Hematopoietic multipotent progenitor cell treated with erythropoietin and hydrocortisone succinate and interleukin-3 and kit ligand, for 15 days (in vitro differentiated cells): Measurements from ENCODE around the gene KRTAP4-7.
"Not testable (repeated sequence)": the region's sequence is repeated elsewhere in the genome, so short reads cannot be mapped to it uniquely, and the experiment has no call there.

Source experiments
- DNase-seq: peaks from one replicate; pipeline ENCODE4 v3.0.0-alpha.2; 2015; ENCODE audit warnings: low spot score

KRTAP4-7 gene

DNA sequence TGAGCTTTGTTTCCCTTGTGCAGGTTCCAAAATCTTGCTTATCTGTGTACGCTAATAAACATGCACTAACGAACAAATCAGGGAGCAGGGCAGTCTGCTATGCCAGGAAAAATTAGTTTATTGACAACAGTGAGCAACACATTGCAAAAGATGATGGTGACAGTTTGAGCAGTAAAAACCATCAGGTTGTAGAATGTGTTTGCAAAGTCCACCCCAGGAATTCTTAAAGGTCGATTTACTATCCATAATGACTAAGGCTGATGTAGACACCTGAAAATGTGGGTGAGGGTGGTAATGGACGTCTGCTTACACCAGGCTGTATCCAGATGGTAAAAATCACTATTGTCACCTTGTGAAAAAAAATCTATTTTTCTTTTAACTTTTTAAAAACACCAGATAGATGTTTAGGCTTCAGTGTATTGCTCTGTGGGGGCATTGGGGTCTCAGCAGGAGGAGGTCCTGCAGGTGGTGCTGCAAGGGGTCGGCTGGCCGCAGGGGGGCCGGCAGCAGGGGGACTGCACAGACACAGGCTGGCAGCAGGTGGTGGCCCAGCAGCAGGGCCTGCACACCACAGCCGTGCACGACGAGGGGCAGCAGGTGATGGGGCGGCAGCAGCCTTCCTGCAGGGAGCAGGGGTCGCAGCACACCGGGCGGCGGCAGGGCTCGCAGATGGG, 18.8 kb upstream of the KRTAP4-7 start:
- DNase-seq = not testable (repeated sequence)

DNA sequence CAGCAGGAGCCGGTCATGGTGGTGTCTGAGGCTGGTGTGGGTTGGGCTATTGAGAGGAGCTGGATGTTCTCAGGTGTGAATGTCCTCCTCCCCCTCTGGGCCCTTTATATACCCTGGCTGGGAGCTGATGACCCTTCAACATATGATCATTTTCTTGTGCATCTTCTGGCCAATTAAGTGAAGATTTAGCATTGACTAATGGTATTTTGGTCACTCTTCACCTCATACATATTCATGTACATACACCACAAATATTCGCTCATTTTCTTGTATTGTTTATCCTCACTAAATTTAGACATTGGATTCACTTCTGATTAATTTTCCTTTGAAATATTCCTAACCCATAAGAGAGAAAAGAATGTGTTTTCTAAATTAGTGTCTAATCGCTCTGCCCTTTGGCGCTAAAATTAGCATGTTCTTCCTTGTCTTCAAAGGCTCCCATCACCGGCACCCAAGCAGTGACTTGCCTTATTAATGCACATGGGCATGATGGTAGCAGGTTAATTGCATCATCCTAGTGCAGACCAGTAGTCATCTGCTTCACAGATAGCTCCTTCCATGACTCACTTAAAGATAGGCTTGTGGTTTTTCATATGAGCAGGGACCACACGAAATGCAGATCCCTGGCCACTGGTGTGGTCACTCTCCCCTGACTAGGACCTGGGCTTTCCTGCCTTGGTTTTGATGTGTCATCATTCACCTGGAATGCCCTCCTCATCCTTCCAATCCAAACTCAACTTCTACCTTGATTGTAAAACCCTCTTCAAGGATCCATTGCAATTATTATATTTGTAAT, 17.9 kb upstream of the KRTAP4-7 start, which contains the start of gene KRTAP2-4:
KRTAP2-4 (minus strand) TSS at position 51 of the 796 bp plus-strand sequence; CDS start at position 17, 34 bp downstream.
- DNase-seq = no peak

DNA sequence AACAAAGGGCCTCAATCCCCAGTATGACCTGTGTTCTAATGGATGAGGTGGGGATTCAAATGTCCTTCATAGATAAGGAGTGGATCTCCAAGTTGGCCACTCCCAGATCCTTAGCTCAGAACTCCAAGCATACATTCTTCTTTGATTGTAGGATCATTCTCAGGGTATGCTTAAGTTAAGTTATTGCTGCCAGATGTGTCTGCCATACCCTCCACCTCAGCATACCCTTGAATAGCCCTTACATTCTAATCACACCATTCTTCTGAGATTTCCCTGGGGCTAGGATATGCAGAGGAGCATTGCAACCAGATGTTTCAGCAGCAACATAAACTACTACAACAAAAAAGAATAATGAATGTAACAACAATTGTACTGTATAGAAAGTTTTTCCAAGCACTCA, 16.7 kb upstream of the KRTAP4-7 start:
- DNase-seq = no peak

DNA sequence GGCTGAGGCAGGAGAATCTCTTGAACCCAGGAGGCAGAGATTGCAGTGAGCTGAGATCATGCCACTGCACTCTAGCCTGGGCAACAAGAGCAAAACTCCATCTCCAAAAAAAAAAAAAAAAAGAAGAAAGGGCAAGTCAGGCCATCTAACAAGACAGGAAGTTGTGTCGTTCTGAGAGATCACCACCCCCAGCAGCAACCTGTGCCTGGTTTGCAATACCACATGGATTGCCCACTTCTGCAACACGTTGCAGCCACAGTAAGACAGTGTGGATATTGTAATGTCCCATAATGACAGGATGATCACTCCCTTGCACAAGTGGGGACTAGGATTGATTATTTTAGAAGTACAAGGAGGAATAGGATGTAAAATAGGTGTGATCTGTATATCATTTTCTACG, 14.9 kb upstream of the KRTAP4-7 start:
- DNase-seq = no peak

DNA sequence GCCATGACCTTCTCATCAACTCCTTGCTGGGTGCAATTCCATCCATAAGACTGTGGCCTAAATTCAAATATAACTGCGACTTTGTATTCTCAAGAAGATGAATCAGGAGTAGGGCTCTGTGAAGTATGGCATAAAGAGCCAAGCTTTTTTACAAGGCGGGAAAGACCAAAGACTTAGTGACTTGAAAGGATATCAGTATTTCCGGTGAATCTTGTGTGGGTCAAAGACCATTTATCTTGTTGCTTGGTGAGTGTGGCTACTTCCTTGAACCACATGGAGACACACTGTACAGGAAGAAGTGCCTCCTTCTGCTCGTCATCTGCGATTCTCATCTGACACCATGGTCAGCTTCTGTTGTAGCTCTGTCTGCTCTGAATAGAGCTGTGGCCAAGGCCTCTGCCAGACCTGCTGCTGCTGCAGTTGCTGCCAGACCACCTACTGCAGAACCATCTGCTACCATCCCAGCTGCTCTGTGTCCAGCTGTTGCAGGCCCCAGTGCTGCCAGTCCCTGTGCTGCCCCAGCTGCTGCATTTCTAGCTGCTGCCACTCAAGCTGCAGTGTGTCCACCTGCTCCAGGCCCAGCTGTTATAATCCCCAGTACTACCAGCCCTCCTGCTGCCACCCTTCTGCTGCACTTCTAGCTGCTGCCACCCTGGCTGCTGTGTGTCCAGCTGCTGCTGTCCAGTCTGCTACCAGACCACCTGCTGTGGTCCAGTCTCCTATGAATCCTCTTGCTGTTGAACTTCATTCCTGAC, 12.2 kb upstream of the KRTAP4-7 start:
- no peak for DNase-seq

DNA sequence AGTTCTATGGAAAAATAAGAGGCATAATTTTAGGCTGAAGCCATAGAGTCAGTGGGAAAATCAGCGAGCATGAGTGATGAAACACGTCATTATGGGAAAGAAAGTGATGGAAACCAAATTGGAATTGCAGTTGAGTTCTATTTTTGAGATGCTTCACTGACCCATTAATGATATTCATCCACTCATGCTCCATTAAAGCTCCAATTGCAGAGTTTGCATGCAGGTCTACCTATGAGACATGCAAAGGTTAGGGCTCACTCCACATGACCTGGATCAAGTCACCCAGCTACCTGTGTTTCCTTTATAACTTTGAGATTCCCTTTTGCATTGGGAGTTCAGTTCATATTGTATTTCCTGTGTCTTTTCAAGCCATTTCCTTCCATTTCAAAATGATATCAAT, 10.3 kb upstream of the KRTAP4-7 start:
- no peak for DNase-seq

DNA sequence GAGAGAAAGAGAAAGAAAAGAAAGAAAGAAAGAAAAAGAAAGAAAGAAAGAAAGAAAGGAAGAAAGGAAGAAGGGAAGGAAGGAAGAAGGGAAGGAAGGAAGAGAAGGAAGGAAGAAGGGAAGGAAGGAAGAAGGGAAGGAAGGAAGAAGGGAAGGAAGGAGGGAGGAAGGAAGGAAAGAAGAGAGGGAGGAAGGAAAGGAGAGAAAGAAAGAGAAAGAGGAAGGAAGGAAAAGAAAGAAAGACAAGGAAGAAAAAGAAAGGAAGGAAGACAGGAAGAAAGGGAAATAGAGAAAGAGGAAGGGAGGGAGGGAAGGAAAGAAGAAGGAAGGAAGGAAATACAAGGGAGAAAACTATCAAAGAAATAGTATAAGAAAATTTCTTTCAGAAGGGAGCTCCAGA, 7.2 kb upstream of the KRTAP4-7 start:
- no peak for DNase-seq

DNA sequence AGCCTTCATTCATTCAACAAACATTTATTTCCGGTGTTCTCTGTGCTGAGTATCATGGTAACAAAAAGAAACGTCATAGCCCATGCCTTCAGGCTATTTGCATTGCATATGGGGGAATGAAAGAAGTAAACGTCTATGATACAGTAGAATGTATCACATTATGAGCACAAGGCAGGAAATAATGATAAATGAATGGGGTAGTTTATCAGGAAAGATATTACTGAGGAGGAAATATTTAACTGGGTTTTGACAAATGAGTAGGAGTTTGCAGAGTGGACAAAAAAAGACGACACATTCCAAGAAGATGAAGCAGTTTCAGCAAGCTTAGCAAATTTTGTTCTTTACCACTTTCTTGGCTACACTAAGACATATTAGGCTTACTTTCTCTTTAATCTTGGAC, 1.3 kb upstream of the KRTAP4-7 start:
- no peak for DNase-seq

DNA sequence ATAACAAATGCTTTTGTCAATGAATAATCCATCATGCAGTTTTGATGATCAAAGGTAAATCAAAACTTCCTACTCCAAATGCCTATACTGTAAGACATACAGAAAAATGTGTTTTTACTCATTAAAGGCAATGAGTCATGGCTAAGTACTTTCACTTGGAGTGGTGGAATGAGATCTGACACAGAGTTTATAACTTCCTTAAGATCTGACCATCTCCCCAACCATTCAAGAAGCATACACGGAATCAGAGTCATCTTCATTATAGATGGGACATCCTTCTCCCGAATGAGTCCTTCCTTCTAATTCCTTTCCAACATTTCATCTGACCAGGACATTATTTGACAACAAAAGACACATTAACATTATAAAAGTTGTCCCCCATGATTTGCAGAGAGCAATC, 523 bp upstream of the KRTAP4-7 start:
- DNase-seq = not testable (repeated sequence)

DNA sequence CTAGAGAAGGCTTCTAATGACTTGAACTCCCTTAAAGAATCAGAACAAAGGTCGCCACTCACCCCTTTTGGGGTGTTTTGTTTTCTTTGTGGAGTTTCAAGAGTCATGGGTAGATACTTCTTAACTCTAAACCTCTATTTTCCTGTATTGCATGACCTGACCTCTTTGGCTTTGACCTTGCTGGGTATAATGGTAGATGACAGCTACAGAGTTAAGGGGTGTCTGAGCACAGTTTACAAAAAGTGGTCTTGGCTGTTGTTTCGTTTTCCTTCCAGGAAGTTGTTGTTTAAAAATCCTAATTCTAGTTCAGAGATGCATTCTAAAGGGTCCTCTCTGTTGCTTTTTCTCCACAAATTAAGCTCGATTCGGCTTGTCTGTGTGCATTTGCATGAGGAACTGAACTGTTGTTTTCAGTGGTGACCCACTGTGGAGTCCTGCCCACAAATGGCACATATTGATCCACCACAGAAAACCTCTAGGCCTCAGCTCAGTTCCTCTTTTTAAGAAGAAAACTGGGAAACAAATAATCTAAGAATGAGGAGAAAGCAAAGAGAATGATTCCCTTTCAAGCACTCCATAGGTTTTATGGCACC, 4.9 kb downstream of the KRTAP4-7 start:
- not testable (repeated sequence) for DNase-seq

DNA sequence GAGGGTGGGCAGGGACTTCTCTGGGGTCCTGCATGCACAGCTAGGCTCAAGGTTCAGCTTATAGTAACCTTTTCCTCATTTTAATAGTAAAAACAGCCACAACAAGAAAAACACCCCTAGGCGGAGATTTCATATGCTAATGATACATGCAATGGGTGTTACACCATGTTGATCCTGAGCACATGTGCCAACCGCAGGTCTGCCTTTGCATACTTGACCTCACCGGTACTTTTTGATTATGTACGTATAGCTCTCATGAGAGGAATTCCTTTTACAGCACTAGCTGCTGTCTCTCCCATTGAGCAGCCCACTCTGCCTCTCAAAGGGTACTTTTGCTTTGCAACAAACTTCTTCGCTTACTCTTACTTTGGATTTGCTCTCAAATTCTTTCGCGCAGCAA, 12.1 kb downstream of the KRTAP4-7 start:
- no peak for DNase-seq

DNA sequence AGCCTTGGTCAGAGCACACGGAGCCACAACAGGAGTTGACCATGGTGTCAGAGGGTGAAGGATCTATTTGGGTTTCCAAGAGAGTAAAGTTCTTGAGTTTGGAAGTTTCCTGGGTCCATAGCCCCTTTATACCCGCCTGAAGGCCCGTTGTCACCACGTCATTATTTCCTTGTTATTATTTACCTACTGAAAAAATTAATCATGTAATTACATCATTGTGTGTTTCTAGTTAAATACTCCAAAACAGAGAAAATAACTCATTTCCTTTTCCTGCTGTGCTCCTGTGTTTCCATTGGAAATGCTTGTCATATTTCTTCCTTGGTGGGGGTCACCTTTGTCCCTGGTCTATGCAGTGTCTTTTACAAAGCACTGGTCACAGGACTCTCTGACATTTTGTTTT, 14.1 kb downstream of the KRTAP4-7 start, which contains the start of gene KRTAP4-8:
KRTAP4-8 (minus strand) TSS at position 101 of the 400 bp plus-strand sequence; CDS start at position 43, 58 bp downstream.
- no peak for DNase-seq

DNA sequence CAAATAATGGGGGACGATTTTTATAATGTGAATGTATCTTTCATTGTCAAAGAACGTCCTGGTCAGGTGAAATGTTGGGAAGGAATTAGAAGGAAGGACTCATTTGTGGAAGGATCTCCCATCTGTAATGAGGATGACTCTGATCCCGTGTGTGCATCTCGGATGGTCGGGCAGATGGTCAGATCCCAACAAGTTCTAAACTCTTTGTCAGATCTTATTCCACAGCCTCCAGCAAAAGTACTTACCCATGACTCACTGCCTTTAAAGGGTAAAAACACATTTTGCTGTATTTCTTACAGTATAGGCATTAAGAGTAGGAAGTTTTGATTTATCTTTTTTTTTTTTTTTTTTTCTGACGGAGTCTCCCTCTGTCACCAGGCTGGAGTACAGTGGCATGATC, 14.5 kb downstream of the KRTAP4-7 start:
- no peak for DNase-seq

DNA sequence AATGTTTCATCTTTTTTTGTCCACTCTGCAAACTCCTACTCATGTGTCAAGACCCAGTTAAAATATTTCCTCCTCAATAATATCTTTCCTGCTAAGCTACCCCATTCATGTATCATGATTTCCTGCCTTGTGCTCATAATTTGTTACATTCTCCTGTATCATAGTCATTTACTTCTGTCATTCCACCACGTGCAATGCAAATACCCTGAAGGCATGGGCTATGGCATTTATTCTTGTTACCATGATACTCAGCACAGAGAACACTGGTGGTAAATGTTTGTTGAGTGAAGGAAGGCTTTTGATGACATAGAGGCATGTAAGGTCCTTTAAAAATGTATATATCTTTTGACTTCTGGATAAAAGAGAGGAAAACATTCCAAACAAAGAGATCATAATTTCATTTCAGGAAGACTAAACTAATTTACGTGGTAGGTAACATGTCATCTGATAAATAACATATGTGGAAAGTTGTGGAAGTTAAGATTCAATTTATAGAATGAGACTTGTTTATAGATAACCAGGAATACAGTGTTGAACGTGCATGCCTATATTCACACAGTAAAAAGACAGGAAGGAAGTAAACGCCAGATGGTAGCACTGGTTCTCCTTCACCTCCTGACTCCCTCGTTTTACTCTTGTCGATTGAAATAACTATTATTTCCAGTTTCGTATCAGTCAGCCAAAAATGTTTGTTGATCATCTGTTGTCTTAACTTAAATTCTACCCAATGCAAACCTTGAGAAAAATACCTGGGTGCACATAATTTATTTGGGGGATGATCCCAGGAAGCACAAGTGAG, 15.9 kb downstream of the KRTAP4-7 start:
- DNase-seq = not testable (repeated sequence)

DNA sequence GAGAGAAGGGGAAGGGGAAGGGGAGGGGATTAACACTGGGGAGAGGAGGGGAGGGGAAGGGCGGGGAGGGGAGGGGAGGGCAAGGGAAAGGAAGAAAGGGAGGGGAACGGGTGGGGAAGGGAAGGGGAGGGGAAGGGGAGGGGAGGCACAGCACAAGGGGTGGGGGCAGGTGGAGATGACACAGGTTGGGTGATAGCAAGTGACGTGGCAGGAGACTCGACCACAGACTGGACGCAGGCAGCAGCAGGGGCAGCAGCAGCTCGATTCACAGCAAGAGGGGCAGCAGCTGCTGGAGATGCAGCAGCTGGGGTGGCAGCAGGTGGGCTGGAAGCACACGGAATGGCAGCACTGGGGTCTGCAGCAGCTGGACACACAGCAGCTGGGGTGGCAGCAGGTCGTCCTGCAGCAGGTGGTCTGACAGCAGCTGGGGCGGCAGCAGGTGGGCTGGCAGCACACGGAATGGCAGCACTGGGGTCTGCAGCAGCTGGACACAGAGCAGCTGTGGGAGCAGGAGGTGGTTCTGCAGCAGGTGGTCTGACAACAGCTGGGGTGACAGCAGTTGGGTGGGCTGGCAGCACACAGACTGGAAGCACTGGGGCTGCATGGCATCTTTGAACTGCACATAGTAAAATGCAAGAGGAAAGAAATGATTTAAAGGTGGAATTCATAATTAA, 17.8 kb downstream of the KRTAP4-7 start, which contains the start of gene KRTAP4-16:
KRTAP4-16 (minus strand) TSS at position 624 of the 674 bp plus-strand sequence; CDS start at position 624, 0 bp downstream.
- no peak for DNase-seq

DNA sequence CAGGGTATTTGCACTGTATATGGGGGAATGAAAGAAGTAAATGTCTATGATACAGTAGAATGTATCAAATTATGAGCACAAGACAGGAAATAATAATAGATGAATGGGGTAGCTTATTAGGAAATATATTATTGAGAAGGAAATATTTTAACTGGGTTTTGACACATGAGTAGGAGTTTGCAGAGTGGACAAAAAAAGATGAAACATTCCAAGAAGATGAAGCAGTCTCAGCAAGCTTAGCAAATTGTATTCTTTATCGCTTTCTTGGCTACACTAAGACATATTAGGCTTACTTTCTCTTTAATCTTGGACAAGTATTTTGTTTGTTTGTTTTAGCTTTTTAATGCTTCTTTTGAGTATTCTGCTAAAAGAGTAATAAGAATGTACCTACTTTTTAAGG, 19.9 kb downstream of the KRTAP4-7 start:
- no peak for DNase-seq

DNA sequence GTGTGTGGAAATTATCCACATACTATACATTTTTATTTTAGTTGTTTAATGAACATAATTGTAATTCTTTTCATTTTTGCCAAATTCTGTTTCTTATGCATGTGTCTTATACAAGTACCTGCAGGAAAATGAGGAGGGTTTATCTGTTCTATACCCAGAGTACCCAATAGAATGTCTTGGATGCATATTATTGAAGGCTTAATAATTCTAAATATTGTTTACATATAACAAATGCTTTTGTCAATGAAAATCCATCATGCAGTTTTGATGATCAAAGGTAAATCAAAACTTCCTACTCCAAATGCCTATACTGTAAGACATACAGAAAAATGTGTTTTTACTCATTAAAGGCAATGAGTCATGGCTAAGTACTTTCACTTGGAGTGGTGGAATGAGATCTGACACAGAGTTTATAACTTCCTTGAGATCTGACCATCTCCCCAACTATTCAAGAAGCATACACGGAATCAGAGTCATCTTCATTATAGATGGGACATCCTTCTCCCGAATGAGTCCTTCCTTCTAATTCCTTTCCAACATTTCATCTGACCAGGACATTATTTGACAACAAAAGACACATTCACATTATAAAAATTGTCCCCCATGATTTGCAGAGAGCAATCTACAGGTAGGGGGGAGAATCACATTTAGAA, 20.6 kb downstream of the KRTAP4-7 start:
- not testable (repeated sequence) for DNase-seq

DNA sequence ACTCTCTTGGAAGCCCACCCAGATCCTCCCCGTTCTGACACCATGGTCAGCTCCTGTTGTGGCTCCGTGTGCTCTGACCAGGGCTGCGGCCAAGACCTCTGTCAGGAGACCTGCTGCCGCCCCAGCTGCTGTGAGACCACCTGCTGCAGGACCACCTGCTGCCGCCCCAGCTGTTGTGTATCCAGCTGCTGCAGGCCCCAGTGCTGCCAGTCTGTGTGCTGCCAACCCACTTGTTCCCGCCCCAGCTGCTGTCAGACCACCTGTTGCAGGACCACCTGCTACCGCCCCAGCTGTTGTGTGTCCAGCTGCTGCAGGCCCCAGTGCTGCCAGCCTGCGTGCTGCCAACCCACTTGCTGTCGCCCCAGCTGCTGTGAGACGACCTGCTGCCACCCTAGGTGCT, 21.4 kb downstream of the KRTAP4-7 start, which contains the start of gene KRTAP4-9:
KRTAP4-9 (plus strand) TSS at position 43 of the 400 bp plus-strand sequence; CDS start at position 43, 0 bp downstream.
- not testable (repeated sequence) for DNase-seq

DNA sequence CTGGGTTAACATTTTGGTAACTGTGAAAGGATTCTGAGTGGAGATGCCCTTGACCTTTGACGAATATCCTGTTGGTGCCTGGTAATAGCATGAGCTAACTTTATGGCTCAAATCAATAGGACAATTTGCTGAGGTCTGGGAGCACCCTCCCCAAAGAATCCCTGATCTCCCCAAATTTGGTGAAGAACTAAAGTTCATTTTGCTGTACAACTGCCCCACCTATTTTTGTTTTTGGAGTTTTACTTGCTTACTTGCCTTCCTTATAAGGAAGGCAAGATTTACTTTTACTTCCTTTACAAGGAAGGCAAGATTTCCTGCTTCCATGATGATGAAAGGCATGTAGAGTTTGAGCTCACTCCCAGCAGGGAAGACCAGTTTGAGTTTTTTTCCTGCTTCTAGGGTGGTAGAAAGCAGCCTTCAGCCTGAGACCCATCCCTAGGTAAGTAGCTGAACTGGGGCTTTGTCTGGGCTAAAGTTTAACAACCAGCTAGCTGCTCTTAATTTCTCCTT, 24.0 kb downstream of the KRTAP4-7 start:
- no peak for DNase-seq
